ENCODE results near the gene ARHGEF37.

The ARHGEF37 gene

DNA sequence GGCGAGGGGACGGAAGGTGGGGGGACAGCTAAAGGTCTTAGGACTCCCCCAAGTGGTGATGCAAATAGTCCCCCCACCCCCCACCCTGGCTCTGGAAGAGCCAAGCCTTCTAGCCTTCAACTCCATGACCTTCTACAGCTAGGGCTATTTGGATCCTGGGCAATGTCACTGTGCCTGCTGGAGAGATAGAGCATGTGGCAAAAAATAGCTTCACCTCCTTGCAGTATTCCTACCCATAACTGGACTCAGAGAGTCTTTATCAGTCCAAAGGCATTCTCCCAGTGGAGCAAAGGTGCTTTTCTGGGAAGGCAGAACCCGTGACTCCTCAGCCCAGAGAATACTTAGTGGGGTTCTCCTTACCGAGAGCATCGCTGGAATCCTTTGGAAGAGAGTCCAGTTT is 100.0 kb downstream of the ARHGEF37 start:
- in situ Hi-C loops (cut with MboI; ENCODE audit: low pct_unique_long_range_greater_than_20kb, low sequenced_read_pairs, unreplicated experiment) = no loop called here
- DNase-seq (ENCODE audit: low spot score) = no peak
- TF ChIP-seq, protein P1, sequence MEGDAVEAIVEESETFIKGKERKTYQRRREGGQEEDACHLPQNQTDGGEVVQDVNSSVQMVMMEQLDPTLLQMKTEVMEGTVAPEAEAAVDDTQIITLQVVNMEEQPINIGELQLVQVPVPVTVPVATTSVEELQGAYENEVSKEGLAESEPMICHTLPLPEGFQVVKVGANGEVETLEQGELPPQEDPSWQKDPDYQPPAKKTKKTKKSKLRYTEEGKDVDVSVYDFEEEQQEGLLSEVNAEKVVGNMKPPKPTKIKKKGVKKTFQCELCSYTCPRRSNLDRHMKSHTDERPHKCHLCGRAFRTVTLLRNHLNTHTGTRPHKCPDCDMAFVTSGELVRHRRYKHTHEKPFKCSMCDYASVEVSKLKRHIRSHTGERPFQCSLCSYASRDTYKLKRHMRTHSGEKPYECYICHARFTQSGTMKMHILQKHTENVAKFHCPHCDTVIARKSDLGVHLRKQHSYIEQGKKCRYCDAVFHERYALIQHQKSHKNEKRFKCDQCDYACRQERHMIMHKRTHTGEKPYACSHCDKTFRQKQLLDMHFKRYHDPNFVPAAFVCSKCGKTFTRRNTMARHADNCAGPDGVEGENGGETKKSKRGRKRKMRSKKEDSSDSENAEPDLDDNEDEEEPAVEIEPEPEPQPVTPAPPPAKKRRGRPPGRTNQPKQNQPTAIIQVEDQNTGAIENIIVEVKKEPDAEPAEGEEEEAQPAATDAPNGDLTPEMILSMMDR (IDR thresholded peaks at IDR 0.05; ENCODE audit: extremely low read depth, insufficient read depth, missing control alignments) = no peak

DNA sequence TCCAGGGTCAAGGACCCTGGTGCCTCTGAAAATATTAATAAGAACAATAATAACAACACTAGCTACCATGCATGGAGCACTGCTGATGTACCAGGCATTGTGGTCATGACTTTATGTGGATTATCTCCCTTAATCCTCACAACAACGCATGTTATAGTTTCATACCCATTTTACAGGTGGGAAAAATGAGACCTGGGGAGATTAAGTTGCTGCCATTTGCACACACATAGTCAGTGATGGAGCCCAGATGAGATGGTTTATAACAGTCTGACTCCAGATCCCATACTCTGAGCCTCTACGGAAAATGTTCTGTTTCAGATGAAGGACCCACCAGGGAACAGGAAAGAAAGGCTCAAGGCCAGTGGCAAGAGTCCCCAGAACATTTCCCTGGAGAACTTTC is 100.6 kb downstream of the ARHGEF37 start:
- in situ Hi-C loops (cut with MboI; ENCODE audit: low pct_unique_long_range_greater_than_20kb, low sequenced_read_pairs, unreplicated experiment) = no loop called here
- DNase-seq (ENCODE audit: low spot score) = no peak
- TF ChIP-seq, protein P1 (IDR thresholded peaks at IDR 0.05; ENCODE audit: extremely low read depth, insufficient read depth, missing control alignments) = no peak

DNA sequence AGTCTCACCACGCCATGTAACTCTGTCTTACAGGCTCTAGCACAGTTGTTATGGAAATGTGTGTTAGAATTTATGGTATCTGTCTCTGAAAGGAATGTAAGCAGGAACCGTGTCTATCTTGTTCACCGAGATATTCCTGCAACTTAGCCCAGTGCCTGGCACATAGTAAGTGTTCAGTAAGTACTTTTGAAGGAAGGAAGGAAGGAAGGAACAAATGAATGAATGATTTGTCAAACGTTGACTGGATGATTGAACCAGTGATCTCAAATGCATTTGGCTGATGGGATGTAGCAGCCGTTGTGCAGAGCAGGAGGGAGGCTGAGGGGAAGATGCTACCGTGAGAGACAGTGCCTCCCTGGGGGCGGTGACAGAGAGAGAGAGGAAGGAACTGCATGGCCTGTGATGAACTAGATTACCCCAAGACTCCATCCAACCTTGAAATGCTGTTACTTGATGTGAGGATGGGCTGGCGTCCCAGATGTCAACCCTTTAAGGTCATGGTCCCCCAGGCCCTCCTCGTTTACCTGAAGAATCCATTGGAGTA is 101.3 kb downstream of the ARHGEF37 start:
- TF ChIP-seq, protein P1 (IDR thresholded peaks at IDR 0.05; ENCODE audit: extremely low read depth, insufficient read depth, missing control alignments) = no peak
- DNase-seq (ENCODE audit: low spot score) = no peak
- in situ Hi-C loops (cut with MboI; ENCODE audit: low pct_unique_long_range_greater_than_20kb, low sequenced_read_pairs, unreplicated experiment) = no loop called here

DNA sequence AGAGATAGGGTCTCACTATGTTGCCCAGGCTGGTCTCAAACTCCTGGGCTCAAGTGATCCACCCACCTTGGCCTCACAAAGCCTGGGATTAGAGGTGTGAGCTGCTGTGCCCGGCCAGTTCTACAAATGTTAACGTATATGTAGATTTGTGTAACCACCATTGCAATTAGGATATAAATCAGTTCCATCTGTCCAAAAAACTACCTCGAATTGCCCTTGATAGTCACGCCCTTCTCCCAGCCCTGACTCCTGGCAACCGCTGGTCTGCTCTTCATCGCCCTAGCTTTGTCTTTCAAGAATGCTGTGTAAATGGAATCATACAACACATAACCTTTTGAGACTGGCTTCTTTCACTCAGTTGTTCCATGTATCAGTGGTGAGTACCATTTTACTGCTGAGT is 102.7 kb downstream of the ARHGEF37 start:
- in situ Hi-C loops (cut with MboI; ENCODE audit: low pct_unique_long_range_greater_than_20kb, low sequenced_read_pairs, unreplicated experiment) = no loop called here

DNA sequence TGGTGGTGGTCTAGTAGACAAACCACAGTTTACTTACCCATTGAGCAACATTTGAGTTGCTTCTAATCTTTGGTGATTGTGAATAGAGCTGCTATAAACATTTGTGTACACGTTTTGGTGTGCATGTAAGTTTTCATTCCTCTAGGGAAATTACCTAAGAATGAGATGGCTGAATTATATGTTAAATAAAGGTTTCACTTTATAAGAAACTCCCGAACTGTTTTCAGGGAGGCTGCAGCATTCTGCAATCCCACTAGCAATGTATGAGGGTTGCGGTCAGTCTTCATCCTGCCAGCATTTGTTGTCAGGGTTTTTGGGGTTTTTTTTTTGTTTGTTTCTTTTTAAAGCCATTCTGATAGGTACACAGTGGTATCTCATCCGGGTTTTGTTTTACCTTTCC is 103.1 kb downstream of the ARHGEF37 start:
- DNase-seq (ENCODE audit: low spot score) = no peak
- in situ Hi-C loops (cut with MboI; ENCODE audit: low pct_unique_long_range_greater_than_20kb, low sequenced_read_pairs, unreplicated experiment) = no loop called here
- TF ChIP-seq, protein P1 (IDR thresholded peaks at IDR 0.05; ENCODE audit: extremely low read depth, insufficient read depth, missing control alignments) = no peak

More for the DNA sequence above, 102.7 kb downstream of the ARHGEF37 start:
- no peak for DNase-seq (ENCODE audit: low spot score)
- TF ChIP-seq, protein P1 (IDR thresholded peaks at IDR 0.05; ENCODE audit: extremely low read depth, insufficient read depth, missing control alignments) = no peak
